Measurements from ENCODE around the gene VOPP1.

The VOPP1 gene

DNA sequence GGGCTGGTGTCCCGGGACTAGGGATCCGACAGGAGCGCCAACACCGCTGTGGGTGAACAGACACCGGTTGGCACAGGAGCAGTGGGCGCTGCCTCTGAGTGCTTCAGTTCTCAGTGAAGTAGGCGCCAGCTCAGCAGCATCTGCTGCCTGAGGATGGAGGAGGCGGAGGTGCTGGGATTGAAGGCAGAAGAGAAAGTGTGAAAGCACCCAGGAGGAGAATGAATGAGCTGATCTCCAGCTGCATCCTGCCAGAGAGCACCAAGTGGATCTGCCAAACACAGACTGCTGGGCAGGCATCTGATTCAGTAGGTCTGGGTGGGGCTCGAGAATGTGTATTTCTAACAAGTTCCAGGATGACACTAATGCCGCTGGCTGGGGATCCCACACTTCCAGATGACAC lies 132.7 kb downstream of the VOPP1 start:
- H3K4me3 ChIP-seq (ENCODE audit: low read depth, low read length) = no peak overlapping the region
- ChIA-PET POLR2A (no interaction called here), CTCF (interaction anchor here (0.7 to 1.7 kb wide), 4 partner anchors 11 to 153 kb away, joined by 3 to 5 read pairs (median 3); no protein-coding TSS in a partner anchor)
- TF ChIP-seq, protein P1, sequence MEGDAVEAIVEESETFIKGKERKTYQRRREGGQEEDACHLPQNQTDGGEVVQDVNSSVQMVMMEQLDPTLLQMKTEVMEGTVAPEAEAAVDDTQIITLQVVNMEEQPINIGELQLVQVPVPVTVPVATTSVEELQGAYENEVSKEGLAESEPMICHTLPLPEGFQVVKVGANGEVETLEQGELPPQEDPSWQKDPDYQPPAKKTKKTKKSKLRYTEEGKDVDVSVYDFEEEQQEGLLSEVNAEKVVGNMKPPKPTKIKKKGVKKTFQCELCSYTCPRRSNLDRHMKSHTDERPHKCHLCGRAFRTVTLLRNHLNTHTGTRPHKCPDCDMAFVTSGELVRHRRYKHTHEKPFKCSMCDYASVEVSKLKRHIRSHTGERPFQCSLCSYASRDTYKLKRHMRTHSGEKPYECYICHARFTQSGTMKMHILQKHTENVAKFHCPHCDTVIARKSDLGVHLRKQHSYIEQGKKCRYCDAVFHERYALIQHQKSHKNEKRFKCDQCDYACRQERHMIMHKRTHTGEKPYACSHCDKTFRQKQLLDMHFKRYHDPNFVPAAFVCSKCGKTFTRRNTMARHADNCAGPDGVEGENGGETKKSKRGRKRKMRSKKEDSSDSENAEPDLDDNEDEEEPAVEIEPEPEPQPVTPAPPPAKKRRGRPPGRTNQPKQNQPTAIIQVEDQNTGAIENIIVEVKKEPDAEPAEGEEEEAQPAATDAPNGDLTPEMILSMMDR (IDR thresholded peaks at IDR 0.05; ENCODE audit: insufficient read depth, low read length, missing control alignments) = no peak
- DNase-seq (ENCODE audit: low read depth, low spot score) = no peak

DNA sequence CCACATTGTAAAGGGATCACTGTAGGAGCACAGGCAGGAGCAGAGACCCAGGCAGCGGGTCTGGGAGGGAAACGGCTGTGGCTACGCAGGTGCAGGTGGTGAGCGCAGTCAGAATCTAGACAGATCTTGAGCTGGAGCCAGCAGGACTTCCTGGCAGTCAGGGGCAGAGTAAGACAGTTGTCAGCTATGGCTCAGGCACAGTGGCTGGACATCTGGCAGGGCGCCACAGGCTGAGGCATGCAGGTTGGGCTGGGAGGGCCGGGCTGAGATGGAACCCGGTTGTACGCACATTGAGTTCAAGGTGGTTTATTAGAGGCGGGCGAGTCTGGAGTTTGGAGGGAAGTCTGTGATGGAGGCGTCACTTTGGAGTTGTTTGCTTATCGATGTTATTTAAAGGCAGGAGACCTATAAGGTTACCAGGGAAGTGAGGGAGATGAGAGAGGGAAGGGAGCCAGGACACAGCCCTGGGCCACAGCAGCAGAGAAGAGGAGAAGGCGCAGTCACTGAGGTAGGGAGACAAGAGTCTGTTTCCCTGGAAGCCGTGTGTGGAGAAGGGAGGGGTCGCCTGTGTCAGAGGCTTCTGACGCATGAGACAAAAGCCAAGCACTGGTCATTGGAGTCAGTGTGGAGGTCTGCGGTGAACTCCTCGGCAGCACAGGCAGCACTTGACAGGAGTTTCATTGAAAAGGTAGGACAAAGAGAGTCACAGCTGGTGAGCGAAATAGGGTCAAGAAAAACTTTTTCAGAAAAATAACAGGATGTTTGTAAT lies 133.4 kb downstream of the VOPP1 start:
- CTCF ChIA-PET = interaction anchor here (1.1 to 1.7 kb wide), 3 partner anchors 11 to 153 kb away, joined by 3 to 5 read pairs (median 3); no protein-coding TSS in a partner anchor
- H3K4me3 ChIP-seq (ENCODE audit: low read depth, low read length) = no peak overlapping the region
- TF ChIP-seq, protein P1 (IDR thresholded peaks at IDR 0.05; ENCODE audit: insufficient read depth, low read length, missing control alignments) = no peak
- DNase-seq (ENCODE audit: low read depth, low spot score) = no peak
- POLR2A ChIA-PET = no interaction called here

DNA sequence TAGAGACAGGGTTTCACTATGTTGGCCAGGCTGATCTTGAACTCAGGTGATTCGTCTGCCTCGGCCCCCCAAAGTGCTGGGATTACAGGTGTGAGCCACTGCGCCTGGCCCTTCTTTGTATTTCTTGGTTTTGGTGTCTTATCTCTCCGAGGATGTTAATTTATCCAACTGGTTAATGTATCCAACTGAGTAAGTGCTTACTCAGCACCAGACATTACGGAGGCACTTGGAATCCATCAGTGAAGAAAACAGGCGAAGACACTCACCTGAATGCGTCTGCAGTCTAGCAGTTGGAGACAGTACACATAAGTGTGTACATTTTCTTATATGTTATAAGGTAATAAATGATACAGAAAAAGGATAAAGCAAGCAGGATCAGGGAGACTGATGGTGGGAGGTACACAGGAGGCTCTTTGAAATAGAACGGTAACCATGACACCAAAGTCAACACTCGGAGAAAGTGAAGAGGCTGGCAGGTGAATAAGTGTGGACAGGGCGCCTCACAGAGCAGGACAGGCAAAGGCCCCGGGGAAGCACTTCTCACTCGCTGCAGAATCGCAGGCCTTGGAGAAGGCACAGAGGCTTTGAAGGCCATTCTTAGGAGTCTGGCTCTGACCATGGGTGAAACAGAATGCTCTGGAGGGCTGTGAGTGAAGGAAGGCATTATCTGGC lies 134.1 kb downstream of the VOPP1 start:
- TF ChIP-seq, protein P1 (IDR thresholded peaks at IDR 0.05; ENCODE audit: insufficient read depth, low read length, missing control alignments) = no peak
- ChIA-PET CTCF (no interaction called here), POLR2A (no interaction called here)
- H3K4me3 ChIP-seq (ENCODE audit: low read depth, low read length) = no peak overlapping the region
- DNase-seq (ENCODE audit: low read depth, low spot score) = no peak

DNA sequence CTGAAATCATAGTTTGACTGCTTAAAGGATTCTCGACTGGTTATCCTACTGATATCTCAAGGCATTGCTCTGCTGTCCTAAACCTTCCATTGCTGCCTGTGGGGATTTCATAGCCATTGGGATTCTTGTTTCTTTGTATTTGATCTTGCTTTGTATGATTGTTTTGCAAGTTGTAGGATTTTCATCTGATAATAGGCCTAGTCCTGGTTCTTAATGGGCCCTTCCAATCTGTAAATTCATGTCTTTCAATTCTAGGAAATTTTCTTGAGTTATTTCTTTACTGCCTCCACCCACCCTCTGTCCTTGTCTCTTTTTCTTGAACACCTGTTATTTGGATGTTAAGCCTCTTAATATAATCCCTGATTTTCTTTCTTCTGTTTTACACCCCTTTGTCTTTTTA lies 134.9 kb downstream of the VOPP1 start:
- CTCF ChIA-PET = no interaction called here

DNA sequence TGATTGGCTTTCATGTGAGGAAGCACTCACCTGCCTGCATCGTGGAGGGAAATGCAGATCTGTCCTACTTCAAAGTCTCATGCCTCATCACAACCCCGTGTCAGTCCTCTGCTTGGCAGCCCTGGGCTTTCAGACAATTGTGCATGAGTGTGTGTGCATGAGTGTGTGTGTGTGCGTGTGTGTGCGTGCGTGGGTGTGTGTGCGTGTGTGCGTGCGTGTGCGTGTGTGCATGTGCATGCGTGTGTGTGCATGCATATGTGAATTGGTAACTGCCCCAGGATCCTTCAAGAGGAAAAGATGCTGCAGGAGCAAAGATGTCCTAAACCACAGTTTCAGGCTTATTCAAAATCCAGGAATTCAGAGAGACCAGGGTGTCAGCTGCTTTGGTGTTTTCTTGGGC lies 135.8 kb downstream of the VOPP1 start:
- POLR2A ChIA-PET = no interaction called here
- H3K4me3 ChIP-seq (ENCODE audit: low read depth, low read length) = no peak overlapping the region
- TF ChIP-seq, protein P1 (IDR thresholded peaks at IDR 0.05; ENCODE audit: insufficient read depth, low read length, missing control alignments) = no peak
- CTCF ChIA-PET = interaction anchor here (1.1 to 1.7 kb wide), 2 partner anchors 156 to 162 kb away, joined by 4 read pairs; no protein-coding TSS in a partner anchor
- DNase-seq (ENCODE audit: low read depth, low spot score) = no peak

More for the DNA sequence above, 134.9 kb downstream of the VOPP1 start:
- no peak overlapping the region for H3K4me3 ChIP-seq (ENCODE audit: low read depth, low read length)
- no peak for DNase-seq (ENCODE audit: low read depth, low spot score)
- POLR2A ChIA-PET = no interaction called here
- TF ChIP-seq, protein P1 (IDR thresholded peaks at IDR 0.05; ENCODE audit: insufficient read depth, low read length, missing control alignments) = no peak

DNA sequence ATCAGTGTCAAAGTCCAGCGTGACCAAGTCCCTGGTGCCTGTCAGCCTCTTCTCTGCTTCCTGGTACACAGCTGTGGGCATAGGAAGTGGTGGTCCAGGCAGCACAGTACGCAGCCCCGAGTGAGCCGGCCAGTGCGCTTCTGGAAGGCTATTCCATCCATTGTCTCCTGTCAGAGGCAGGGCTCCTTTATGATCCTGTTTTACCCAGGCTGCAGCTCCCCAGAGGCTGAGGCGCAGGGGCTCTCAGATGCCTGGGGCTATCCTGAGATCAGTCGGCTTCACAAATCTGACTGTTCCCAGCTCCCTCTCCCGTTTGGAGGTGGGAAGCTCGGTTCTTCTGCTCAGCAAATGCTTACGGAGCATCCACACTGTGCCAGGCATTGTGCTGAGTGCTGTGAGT lies 136.8 kb downstream of the VOPP1 start:
- H3K4me3 ChIP-seq (ENCODE audit: low read depth, low read length) = no peak overlapping the region
- TF ChIP-seq, protein P1 (IDR thresholded peaks at IDR 0.05; ENCODE audit: insufficient read depth, low read length, missing control alignments) = no peak
- POLR2A ChIA-PET = no interaction called here
- CTCF ChIA-PET = interaction anchor here (1.1 to 1.7 kb wide), 4 partner anchors 20 to 163 kb away, joined by 4 to 7 read pairs (median 4); no protein-coding TSS in a partner anchor
- DNase-seq (ENCODE audit: low read depth, low spot score) = no peak
